Gastroesophageal sphincter (tissue), 4 donors: ENCODE results near the gene ECHDC3. TPM values are rescaled to one million over a fixed set of nuclear protein-coding genes. Genes with fewer than 3 reads are reported as not detected.

Source experiments
- ATAC-seq: fragments of 150-250 bp; one replicate; pipeline ENCODE4 v1.9.1; 2016; ENCODE audit warnings: mild to moderate bottlenecking, moderate library complexity
- H3K27ac ChIP-seq, 4 donors: fragments of 200-600 bp; sonication (generic) in 3 of 4; 1 replicate in 3 of 4; 2 replicates in 1 of 4; pipeline ENCODE4 v1.5.1; 2016 to 2019
- H3K27me3 ChIP-seq: fragments of 200-600 bp; sonication (generic); one replicate; pipeline ENCODE4 v1.5.1; 2019
- H3K36me3 ChIP-seq, 2 donors: fragments of 200-600 bp; sonication (generic); one replicate each; pipeline ENCODE4 v1.5.1; 2019; ENCODE audit warnings: control low read depth in 1 of 2
- H3K4me1 ChIP-seq, 3 donors: fragments of 200-600 bp; sonication (generic); 1 replicate in 2 of 3; 2 replicates in 1 of 3; pipeline ENCODE4 v1.5.1; 2016 to 2019; ENCODE audit warnings: control low read depth in 2 of 3
- H3K4me3 ChIP-seq, 2 donors: fragments of 200-600 bp; sonication (generic); one replicate each; pipeline ENCODE4 v1.5.1; 2019; ENCODE audit warnings: mild to moderate bottlenecking in 1 of 2, moderate library complexity in 1 of 2
- H3K9me3 ChIP-seq, 3 donors: fragments of 200-600 bp; sonication (generic); one replicate each; pipeline ENCODE4 v1.5.1; 2017 to 2019; ENCODE audit warnings: control low read depth in 2 of 3
- CTCF ChIP-seq, 4 experiments: fragments of 200-600 bp in 2 of 4; fragments of 450-650 bp in 2 of 4; sonication (generic) in 1 of 4; IDR thresholded peaks; one replicate each; pipeline ENCODE4 v1.5.1; 2017 to 2019; ENCODE audit warnings: antibody characterized with exemption in 4 of 4, mild to moderate bottlenecking in 2 of 4, moderate library complexity in 2 of 4
- EP300 ChIP-seq: sonication (generic); formaldehyde crosslinking; IDR thresholded peaks from one replicate; pipeline ENCODE4 v1.6.1; 2017; ENCODE audit warnings: antibody characterized with exemption, mild to moderate bottlenecking
- POLR2A ChIP-seq, 2 donors: fragments of 450-650 bp; IDR thresholded peaks; one replicate each; pipeline ENCODE4 v1.6.1; 2017; ENCODE audit warnings: antibody characterized with exemption in 2 of 2, mild to moderate bottlenecking in 2 of 2, moderate library complexity in 1 of 2
- POLR2AphosphoS5 ChIP-seq: sonication (generic); formaldehyde crosslinking; IDR thresholded peaks from one replicate; pipeline ENCODE4 v1.6.1; 2017; ENCODE audit warnings: antibody characterized with exemption
- WGBS, 2 donors: methylation state at CpG; one replicate each; pipeline ENCODE4 v1.1.5; 2018; ENCODE audit warnings: low coverage in 1 of 2; 5-methylcytosine and 5-hydroxymethylcytosine counted together
- total RNA-seq, 4 donors: library from RNA; depleted of rRNA; stranded (reverse); fragments of >200 nt; gene quantifications; one replicate each; pipeline ENCODE4 v1.1.0, GENCODE V29; 2016

ECHDC3 gene
- total RNA-seq, 4 donors from 2014 or later, result 7.3 to 19.3 (median 14.0) TPM

- H3K27me3 ChIP-seq, result no peaks in the 10 kb centered on the region
- WGBS, 2 donors, result 73 to 80% methylated on average over 1 to 6 of the region's 8 CpGs
- TF ChIP-seq CTCF (IDR thresholded peaks at IDR 0.05), result no peak
- no peak for TF ChIP-seq POLR2A (IDR thresholded peaks at IDR 0.05)
- TF ChIP-seq POLR2AphosphoS5, result no peak
- TF ChIP-seq EP300, result no peak
- H3K9me3 ChIP-seq, result no peaks in the 10 kb centered on the region
- no peak for ATAC-seq
- peaks cover 0 to 20% (median 6%) of the 10 kb centered on the region in 3 donors for H3K4me1 ChIP-seq
- H3K27ac ChIP-seq, result no peak overlapping the region
- no peak overlapping the region for H3K4me3 ChIP-seq
- peaks cover 0 to 68% of the 10 kb centered on the region in 2 donors for H3K36me3 ChIP-seq
Observed at GRCh38 chr10:11760151-11760550, 18.0 kb downstream of the ECHDC3 start.

- ATAC-seq, result no peak
- H3K4me1 ChIP-seq, result peaks cover 0 to 20% (median 6%) of the 10 kb centered on the region in 3 donors
- H3K9me3 ChIP-seq, result no peaks in the 10 kb centered on the region
- H3K4me3 ChIP-seq, result no peak overlapping the region
- H3K27ac ChIP-seq, result no peak overlapping the region
- no peaks in the 10 kb centered on the region for H3K27me3 ChIP-seq
- peaks cover 0 to 64% of the 10 kb centered on the region in 2 donors for H3K36me3 ChIP-seq
- TF ChIP-seq EP300 (no peak), POLR2A (IDR thresholded peaks at IDR 0.05) (no peak), POLR2AphosphoS5 (no peak), CTCF (IDR thresholded peaks at IDR 0.05) (no peak)
- 80 to 100% methylated on average over 1 of the region's 7 CpGs for WGBS, 2 donors
Observed at GRCh38 chr10:11760861-11761260, 18.7 kb downstream of the ECHDC3 start.

GRCh38 chr10:11761431-11761830, 19.2 kb downstream of the ECHDC3 start:
- Histone ChIP-seq H3K27me3 (no peaks in the 10 kb centered on the region), H3K9me3 (no peaks in the 10 kb centered on the region), H3K27ac (no peak overlapping the region), H3K4me3 (no peak overlapping the region), H3K4me1 (peaks cover 0 to 20% (median 6%) of the 10 kb centered on the region in 3 donors), H3K36me3 (peaks cover 0 to 58% of the 10 kb centered on the region in 2 donors)
- WGBS, 2 donors, result 96% methylated on average over 4 of the region's 6 CpGs; no CpG with 5 or more reads in 1 of the 2 donors
- TF ChIP-seq POLR2AphosphoS5 (no peak), EP300 (no peak), CTCF (IDR thresholded peaks at IDR 0.05) (no peak), POLR2A (IDR thresholded peaks at IDR 0.05) (no peak)
- no peak for ATAC-seq

- peaks cover 0 to 57% of the 10 kb centered on the region in 2 donors for H3K36me3 ChIP-seq
Observed at GRCh38 chr10:11762706-11763500, 20.7 kb downstream of the ECHDC3 start.

More at GRCh38 chr10:11762706-11763500, 20.7 kb downstream of the ECHDC3 start:
- TF ChIP-seq EP300 (no peak), POLR2A (IDR thresholded peaks at IDR 0.05) (no peak), POLR2AphosphoS5 (no peak), CTCF (IDR thresholded peaks at IDR 0.05) (no peak)
- Histone ChIP-seq H3K4me1 (peaks cover 0 to 10% (median 0%) of the 10 kb centered on the region in 3 donors), H3K9me3 (no peaks in the 10 kb centered on the region), H3K27me3 (no peaks in the 10 kb centered on the region), H3K27ac (no peak overlapping the region), H3K4me3 (no peak overlapping the region)
- ATAC-seq, result no peak
- 95 to 100% methylated on average over 3 of the region's 32 CpGs for WGBS, 2 donors
